GM21529 (cell line): Measurements from ENCODE around the gene ACSL5.
"Not testable (repeated sequence)": the region's sequence is repeated elsewhere in the genome, so short reads cannot be mapped to it uniquely, and the experiment has no call there.

ENCODE experiments used
- ATAC-seq: cut with Tn5 transposase; IDR thresholded peaks from one replicate; pipeline ENCODE4 v1.9.1; 2021; ENCODE audit not compliant: unreplicated experiment

The ACSL5 gene

DNA sequence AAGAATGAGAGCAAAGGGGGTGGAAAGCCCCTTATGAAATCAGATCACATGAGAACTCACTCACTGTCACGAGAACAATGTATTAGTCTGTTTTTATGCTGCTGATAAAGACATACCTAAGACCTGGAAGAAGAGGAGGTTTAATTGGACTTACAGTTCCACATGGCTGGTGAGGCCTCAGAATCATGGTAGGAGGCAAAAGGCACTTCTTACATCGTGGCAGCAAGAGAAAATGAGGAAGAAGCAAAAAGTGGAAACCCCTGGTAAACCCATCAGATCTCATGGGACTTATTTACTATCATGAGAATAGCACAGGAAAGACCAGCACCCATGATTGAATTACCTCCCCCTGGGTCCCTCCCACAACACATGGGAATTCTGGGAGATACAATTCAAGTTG, 32.9 kb downstream of the ACSL5 start:
- ATAC-seq, result not testable (repeated sequence)

DNA sequence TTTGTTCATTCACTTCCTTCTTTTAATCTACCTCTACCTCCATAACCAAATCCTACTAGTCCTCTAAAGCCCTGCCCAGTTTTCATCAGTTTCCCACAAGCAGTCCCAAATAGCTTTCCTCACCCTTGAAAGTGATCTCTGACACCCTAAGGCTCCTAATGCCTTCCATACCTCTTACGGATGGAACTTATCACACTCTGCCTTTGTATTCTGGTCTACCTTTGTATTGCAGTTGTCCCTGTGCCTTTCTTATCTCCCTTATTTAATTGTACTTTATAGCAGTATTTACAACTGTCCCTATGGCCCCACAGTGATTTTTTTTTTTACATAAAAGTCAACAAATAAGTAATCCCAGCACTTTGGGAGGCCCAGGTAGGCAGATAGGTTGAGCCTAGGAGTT, 33.8 kb downstream of the ACSL5 start:
- ATAC-seq, result no peak

DNA sequence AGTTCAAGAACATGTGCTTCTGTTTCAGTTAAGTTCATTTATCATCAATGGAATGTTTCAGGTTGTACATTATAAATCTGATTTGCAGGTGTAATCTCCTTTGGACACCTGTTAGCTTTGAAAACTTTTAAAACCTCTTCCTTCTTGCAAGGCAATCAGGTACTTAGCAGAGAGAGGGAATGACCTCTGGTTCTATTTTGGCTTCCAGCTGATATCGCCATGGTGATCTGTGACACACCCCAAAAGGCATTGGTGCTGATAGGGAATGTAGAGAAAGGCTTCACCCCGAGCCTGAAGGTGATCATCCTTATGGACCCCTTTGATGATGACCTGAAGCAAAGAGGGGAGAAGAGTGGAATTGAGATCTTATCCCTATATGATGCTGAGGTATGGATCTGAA, 35.4 kb downstream of the ACSL5 start:
- no peak for ATAC-seq

GRCh38 chr10:112409755-112410154, 35.8 kb downstream of the ACSL5 start:
- ATAC-seq, result no peak

- no peak for ATAC-seq
Observed at GRCh38 chr10:112412696-112413095, 38.8 kb downstream of the ACSL5 start.

DNA sequence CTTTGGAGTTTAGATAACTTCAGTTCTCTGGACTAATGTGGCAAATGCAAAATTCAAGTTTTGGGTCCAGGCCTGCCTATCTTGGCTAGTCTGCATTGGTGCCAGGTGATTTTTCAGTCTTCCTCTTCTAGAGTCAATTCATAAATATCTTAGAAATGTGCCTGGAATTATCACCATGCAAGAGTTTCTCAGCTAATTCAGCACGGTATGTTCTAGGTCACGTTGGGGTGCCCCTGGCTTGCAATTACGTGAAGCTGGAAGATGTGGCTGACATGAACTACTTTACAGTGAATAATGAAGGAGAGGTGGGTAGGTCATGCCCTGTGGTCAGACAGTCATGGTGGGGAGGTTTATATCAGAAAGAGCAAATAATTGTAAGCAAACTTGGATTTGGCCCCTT, 47.8 kb downstream of the ACSL5 start:
- ATAC-seq, result no peak

DNA sequence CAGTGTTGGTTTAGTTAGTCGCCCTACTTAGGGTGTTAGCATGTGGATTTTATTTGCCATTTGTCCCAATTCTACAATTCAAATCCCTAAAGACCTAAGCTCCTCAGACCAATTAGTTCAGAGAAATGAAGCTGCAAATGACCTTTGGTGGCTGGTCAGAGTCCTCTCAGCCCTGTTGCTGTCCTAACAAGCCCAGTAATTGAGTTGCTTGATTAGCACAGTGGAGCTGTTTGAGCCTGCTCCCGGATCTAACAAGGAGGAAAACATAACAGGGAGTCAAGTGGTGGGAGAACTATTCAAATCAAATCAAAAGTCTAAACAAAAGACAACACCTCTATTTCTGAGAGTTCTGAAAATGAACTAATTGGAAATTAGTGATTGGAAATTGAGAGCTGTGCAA, 50.7 kb downstream of the ACSL5 start:
- ATAC-seq, result no peak

- no peak for ATAC-seq
Observed at GRCh38 chr10:112426111-112426510, 52.2 kb downstream of the ACSL5 start.

- no peak for ATAC-seq
Observed at GRCh38 chr10:112429147-112429546, 55.2 kb downstream of the ACSL5 start.

DNA sequence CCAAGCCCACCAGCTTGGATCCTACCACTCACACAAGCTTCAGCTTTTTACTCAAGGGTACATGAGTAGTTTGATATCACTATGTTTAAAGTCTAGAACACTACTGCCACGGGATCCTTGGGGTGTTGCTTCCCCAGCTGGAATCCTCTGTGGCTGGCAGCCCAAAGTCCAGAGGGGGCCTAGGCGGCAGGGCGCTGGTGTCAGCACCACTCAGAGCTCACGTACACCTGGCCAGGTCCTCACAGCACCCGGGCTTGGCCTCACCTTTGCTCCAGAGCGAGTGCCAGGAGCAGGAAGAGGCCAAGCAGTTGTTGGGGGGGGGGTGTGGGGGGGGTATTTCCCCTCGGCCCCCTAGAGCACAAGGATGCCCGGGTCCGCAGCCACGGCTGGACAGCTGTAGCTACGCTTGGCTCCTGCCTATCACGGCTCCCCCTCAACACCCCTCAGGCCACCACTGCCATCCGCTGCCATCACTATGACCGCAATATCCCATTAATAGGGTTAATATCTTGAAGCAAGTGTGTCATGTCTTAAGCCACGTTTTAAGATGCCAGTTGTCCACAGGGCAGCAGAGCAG, 55.8 kb downstream of the ACSL5 start:
- no peak for ATAC-seq

- no peak for ATAC-seq
Observed at GRCh38 chr10:112433136-112433535, 59.2 kb downstream of the ACSL5 start.

DNA sequence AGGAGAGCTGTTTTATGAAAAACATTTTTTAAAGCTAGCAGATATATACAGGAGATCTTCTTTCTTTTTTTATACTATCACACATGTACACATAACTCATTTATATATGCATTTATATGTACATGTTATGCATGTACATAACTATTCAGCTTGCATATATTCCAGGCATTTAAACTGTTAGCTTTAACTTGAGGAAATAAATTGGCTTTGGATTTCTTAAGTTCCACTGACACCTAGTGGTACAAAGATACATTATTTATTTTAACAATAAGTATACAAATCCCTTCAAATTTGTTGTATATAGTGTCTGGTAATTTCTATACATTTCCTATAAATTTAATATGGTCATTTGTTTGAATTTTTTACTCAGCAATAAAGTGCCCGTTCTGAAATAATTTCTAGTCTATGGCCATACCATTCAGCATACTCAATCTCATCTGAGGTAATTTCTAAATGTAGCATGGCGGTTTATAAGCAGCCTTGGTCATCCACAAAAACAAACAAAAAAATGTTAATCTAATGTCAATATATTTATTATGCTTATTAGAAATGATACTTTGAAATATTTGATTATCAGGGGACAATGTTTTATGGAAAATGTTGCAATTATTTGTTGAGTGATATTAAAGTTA, 61.2 kb downstream of the ACSL5 start:
- no peak for ATAC-seq

- ATAC-seq, result no peak
Observed at GRCh38 chr10:112438356-112438755, 64.4 kb downstream of the ACSL5 start.

DNA sequence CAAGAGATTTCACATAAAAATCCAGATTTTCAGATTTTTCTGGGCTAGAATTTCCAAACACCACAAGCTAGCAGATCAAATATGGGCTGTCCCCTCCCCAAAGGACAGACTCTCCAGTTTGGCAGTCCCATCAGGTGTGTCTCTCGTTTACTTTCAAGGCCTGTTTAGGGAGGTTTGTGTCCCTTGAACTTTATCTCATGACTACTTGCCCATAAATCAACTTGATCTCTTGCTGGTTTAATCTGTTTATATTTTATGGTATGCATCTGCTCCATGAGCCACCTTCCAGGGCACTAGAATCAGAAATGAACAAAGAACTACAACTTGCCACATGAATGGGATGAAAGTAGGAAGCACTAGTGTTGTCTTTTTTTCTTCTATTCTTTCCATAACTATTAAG, 67.6 kb downstream of the ACSL5 start:
- no peak for ATAC-seq

GRCh38 chr10:112442063-112442462, 68.1 kb downstream of the ACSL5 start:
- no peak for ATAC-seq

GRCh38 chr10:112446055-112446854, 72.3 kb downstream of the ACSL5 start:
- ATAC-seq, result peak; percentile 17

DNA sequence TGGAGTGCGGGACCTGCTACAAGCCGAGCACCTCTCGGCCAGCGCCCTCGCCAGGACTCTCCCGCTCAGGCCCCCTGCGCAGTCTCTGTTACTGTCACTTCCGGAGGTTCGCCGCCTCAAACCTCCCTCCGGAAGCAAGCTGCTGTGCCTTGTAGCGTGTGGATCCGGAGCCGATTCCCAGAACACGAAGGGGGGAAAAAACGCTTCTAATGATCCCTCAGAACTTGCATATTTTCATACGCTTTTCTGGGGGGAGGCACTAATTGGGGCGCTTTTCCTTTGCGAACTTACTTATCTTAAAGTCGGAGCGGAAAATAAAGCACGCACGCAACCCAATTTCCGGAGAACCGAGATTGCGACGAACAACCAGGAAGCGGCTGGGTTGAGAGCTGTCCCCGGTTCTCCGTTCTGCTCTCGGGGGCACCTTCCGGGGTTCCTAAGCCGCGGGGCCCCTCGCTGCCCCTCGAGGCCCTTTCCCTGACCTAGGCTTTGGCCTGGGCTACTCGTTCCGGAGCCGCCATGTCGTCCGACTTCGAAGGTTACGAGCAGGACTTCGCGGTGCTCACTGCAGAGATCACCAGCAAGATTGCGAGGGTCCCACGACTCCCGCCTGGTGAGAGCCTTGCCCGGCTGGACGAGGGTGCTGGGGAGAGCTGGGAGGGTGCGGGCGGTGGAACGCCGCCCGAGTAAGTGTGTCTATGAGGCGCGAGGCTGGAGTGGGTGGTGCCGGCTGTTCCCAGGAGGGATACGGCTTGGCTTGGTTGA, 73.1 kb downstream of the ACSL5 start, which contains the start of the genes VTI1A and ZDHHC6:
Gene VTI1A, plus strand, starts transcription at position 361 of the 765 bp plus-strand sequence. Its CDS starts 159 bp downstream, at position 520.
Gene ZDHHC6, minus strand, starts transcription at position 60 of the 765 bp plus-strand sequence. CDS start 1,478 bp downstream, outside the sequence.
- peak; percentile 90 for ATAC-seq

DNA sequence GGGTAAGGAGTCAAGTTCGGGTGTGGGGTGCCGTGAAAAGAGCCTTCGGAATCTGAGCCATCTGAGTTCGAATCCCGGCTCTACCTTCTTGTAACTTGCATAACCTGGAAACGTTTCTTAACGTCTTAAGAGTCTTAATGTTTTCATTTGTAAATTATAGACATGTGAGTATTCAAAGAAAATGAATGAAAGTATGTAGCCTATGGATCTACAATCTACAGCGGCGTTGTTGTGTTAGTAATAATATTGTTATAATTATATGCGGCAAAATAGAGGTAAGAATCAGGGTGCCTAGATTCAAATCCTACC, 73.7 kb downstream of the ACSL5 start:
- ATAC-seq, result no peak

DNA sequence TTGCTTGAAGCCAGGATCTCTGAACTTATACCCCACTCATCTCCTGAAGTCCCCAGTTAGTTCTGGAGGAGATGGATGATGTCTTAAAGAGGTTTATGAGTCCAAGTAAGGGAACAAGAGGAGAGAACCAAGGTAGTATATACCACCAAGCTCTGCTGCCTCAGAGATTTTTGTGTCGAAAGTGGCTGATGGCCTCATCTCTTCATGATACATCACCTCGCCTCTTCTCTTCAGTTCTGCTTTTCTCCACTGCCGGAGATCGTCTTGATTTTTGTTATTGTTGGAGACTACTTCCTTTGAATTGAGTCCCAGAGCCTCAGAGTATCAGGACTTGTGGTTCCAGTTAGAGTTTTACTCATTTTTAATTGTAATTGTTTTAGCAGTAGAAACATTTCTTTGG, 75.0 kb downstream of the ACSL5 start:
- ATAC-seq, result no peak

DNA sequence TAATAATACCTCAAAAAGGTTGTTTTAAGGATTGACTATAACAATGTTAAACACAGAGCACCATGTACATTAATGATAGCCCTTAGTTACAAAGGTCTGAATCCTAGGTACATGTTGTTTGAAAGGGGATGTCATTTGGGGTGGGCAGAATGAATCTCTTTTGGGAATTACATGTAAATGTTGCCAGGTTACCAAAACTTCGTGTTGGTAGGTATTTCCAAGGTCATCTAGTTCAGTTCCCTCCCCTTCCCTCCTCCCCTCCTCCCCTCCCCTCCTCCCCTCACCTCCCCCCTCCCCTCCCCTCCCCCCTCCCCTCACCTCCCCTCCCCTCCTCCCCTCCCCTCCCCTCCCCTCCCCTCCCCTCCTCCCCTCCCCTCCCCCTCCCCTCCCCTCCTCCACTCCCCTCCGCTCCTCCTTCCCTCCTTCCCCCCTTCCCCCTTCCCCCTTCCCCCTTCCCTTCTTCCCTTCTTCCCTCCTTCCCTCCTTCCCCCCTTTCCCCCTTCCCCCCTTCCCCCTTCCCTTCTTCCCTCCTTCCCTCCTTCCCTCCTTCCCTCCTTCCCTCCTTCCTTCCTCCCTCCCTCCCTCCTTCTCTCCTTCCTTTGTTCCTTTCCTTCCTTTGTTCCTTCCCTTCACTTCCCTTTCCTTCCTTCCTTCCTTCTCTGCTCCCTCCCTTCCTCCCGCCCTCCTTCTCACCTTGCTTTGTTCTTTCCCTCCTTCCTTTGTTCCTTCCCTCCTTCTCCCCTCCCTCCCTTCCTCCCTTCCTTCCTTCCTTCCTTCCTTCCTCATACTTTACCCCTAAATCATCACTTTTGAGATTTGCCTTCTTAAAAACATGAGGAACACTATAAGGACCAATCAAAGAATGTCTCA, 81.2 kb downstream of the ACSL5 start:
- no peak for ATAC-seq

DNA sequence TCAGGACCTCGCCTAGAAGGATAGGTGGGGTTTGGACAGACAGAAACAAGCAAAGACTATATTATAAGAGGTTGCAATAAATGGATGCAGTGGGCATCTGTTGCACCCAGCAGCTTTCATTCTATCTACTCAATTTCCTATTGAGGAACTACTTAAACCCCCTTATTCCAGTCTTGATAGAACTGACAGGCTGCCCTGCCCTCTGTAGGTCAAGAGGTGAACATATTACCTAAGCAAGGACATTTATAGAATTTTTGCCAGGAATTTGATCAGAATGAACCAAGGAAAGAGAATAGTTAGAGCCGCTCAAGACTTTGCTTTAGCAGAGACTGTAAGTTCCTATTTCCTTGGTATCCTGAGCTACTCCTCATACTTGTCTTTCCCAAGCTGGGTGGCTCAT, 82.6 kb downstream of the ACSL5 start:
- ATAC-seq, result no peak
